ENCODE measurements around the gene CENPC. TPM values are rescaled to one million over a fixed set of nuclear protein-coding genes. Genes with fewer than 3 reads are reported as not detected.

CENPC gene
- total RNA-seq, 1 experiment from 2014 or later: 17.5 TPM

Other genes starting within 250 kb of the CENPC start
- not detected in 2 replicates for gene STAP1, start 13.2 kb upstream of the CENPC start, total RNA-seq (2014; rRNA removed; shearing (Covaris generic))
- 157 and 162 TPM in 2 replicates for gene UBA6, start 155.7 kb upstream of the CENPC start, total RNA-seq (2014; rRNA removed; shearing (Covaris generic))
- not detected in 2 replicates for gene GNRHR, start 208.9 kb upstream of the CENPC start, total RNA-seq (2014; rRNA removed; shearing (Covaris generic))

All from RPMI7951 (cell line).